WTC11 (cell line): ENCODE results near the gene CACHD1.

Experiments
- SP1 ChIP-seq: sonication (generic); formaldehyde crosslinking; conservative IDR thresholded peaks from 2 replicates; pipeline ENCODE4 v1.8.1; 2022; ENCODE audit warnings: missing genetic modification reagents
- ZBTB21 ChIP-seq: sonication (generic); formaldehyde crosslinking; IDR thresholded peaks from 2 replicates; pipeline ENCODE4 v1.8.1; 2023; ENCODE audit warnings: mild to moderate bottlenecking, missing genetic modification reagents, borderline replicate concordance
- TF ChIP-seq, protein P1 (sequence below): fragments of 200-600 bp; IDR thresholded peaks from 2 replicates; pipeline ENCODE4 v1.8.0; 2022; ENCODE audit warnings: antibody characterized with exemption
- TF ChIP-seq, protein P2 (sequence below): sonication (generic); formaldehyde crosslinking; IDR thresholded peaks from 2 replicates; pipeline ENCODE4 v1.8.1; 2022; ENCODE audit warnings: mild to moderate bottlenecking, missing genetic modification reagents, moderate library complexity, borderline replicate concordance
- TF ChIP-seq, protein P3 (sequence below): sonication (generic); formaldehyde crosslinking; IDR thresholded peaks from 2 replicates; pipeline ENCODE4 v1.8.1; 2022; ENCODE audit warnings: low read depth, missing genetic modification reagents, borderline replicate concordance

GRCh38 chr1:64435000-64435399 lies 34.9 kb upstream of the CACHD1 start:
- TF ChIP-seq, protein P1, sequence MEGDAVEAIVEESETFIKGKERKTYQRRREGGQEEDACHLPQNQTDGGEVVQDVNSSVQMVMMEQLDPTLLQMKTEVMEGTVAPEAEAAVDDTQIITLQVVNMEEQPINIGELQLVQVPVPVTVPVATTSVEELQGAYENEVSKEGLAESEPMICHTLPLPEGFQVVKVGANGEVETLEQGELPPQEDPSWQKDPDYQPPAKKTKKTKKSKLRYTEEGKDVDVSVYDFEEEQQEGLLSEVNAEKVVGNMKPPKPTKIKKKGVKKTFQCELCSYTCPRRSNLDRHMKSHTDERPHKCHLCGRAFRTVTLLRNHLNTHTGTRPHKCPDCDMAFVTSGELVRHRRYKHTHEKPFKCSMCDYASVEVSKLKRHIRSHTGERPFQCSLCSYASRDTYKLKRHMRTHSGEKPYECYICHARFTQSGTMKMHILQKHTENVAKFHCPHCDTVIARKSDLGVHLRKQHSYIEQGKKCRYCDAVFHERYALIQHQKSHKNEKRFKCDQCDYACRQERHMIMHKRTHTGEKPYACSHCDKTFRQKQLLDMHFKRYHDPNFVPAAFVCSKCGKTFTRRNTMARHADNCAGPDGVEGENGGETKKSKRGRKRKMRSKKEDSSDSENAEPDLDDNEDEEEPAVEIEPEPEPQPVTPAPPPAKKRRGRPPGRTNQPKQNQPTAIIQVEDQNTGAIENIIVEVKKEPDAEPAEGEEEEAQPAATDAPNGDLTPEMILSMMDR: no peak
- TF ChIP-seq ZBTB21 (no peak), SP1 (CRISPR knock-in tag) (no peak)
- TF ChIP-seq, protein P2, sequence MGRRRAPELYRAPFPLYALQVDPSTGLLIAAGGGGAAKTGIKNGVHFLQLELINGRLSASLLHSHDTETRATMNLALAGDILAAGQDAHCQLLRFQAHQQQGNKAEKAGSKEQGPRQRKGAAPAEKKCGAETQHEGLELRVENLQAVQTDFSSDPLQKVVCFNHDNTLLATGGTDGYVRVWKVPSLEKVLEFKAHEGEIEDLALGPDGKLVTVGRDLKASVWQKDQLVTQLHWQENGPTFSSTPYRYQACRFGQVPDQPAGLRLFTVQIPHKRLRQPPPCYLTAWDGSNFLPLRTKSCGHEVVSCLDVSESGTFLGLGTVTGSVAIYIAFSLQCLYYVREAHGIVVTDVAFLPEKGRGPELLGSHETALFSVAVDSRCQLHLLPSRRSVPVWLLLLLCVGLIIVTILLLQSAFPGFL (CRISPR knock-in tag): no peak
- TF ChIP-seq, protein P3, sequence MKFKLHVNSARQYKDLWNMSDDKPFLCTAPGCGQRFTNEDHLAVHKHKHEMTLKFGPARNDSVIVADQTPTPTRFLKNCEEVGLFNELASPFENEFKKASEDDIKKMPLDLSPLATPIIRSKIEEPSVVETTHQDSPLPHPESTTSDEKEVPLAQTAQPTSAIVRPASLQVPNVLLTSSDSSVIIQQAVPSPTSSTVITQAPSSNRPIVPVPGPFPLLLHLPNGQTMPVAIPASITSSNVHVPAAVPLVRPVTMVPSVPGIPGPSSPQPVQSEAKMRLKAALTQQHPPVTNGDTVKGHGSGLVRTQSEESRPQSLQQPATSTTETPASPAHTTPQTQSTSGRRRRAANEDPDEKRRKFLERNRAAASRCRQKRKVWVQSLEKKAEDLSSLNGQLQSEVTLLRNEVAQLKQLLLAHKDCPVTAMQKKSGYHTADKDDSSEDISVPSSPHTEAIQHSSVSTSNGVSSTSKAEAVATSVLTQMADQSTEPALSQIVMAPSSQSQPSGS (CRISPR knock-in tag): no peak
